ENCODE results near the gene C6orf141.

GRCh38 chr6:49546331-49546730 is 4.1 kb upstream of the C6orf141 start:
- TF ChIP-seq CTCF (conservative IDR thresholded peaks at IDR 0.05; ENCODE audit: low read depth, low read length) (no peak), EZH2 (IDR thresholded peaks at IDR 0.05; ENCODE audit: low read length, unreplicated experiment) (no peak), EZH2phosphoT487 (IDR thresholded peaks at IDR 0.05; ENCODE audit: borderline replicate concordance, low read length) (no peak)

All from PC-3 (cell line).